ENCODE results near the gene COMMD1.

DNA sequence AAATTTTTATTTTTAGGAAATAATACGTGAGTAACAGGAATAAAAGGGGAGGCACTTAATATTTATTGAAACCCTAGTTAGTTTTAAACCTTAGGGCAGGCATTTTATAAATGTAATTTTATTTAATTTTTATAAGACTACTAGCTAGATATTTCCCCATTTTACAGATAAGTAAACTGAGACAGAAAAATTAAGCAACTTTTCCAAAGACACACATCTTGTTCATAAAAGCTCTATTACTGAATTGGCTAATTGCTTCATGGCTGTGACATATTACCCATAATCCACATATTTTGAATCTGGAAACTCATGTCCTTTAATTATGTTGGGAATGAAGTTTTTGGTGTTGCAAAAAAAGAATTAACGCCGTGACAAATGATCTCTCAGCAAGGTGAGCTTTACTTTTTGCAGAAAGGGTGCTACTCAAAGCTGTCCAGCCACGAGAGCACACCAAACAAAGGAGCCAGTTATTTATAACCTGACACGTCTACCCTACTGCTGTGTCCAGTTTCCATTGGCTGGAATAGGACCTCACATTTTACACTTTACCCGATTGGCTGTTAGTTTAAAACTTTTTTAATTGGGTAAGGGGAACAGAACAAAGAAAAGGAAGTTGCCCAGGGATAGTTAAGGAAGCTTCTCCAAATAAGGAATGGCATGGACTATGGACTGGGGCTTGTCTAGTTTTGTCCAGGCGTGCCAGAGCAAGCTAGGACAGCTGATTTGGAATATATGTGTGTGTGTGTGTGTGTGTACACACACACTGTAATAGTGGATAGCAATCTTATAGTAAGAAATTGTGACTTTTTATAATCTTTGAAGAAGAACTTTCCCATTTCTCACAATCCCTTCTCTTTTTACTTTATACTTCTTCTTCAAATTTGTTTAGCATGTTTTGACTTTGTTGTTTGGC is 54.2 kb downstream of the COMMD1 start:
- TF ChIP-seq CTCF (IDR thresholded peaks at IDR 0.05) (no peak), POLR2AphosphoS5 (IDR thresholded peaks at IDR 0.05) (no peak), EP300 (IDR thresholded peaks at IDR 0.05) (no peak), POLR2A (IDR thresholded peaks at IDR 0.05) (no peak)
